22Rv1 (cell line): Measurements from ENCODE around the gene DSC1.

Source experiments
- CTCF ChIP-seq: fragments of 450-650 bp; IDR thresholded peaks from 2 replicates; pipeline ENCODE4 v1.5.1; 2017; ENCODE audit warnings: mild to moderate bottlenecking
- ZFX ChIP-seq: fragments of 450-650 bp; IDR thresholded peaks from 2 replicates; pipeline ENCODE4 v1.6.1; 2017; ENCODE audit warnings: antibody characterized with exemption, borderline replicate concordance

GRCh38 chr18:31156821-31157763 is 5.6 kb downstream of the DSC1 start:
- TF ChIP-seq CTCF (no peak), ZFX (no peak)
